GM10847 (cell line): ENCODE data around the gene MCM7.

Source experiments
- POLR2A ChIP-seq: IDR thresholded peaks from 2 replicates; pipeline ENCODE4 v1.6.1; 2011; ENCODE audit not compliant: insufficient read length; ENCODE audit errors: extremely low read depth

The MCM7 gene

GRCh38 chr7:100107125-100107737 lies 6.0 kb upstream of the MCM7 start:
- no peak for TF ChIP-seq POLR2A

- TF ChIP-seq POLR2A: no peak
Observed at GRCh38 chr7:100106633-100107032, 5.4 kb upstream of the MCM7 start.

GRCh38 chr7:100105534-100105933 lies 4.3 kb upstream of the MCM7 start:
- no peak for TF ChIP-seq POLR2A

- TF ChIP-seq POLR2A: no peak
Observed at GRCh38 chr7:100102950-100103840, 2.0 kb upstream of the MCM7 start.

GRCh38 chr7:100100420-100101015 lies 679 bp downstream of the MCM7 start:
- no peak for TF ChIP-seq POLR2A

- TF ChIP-seq POLR2A: no peak
Observed at GRCh38 chr7:100099452-100099851, 1.7 kb downstream of the MCM7 start.

GRCh38 chr7:100098913-100099312 lies 2.3 kb downstream of the MCM7 start:
- TF ChIP-seq POLR2A: no peak

GRCh38 chr7:100095704-100096103 lies 5.5 kb downstream of the MCM7 start:
- no peak for TF ChIP-seq POLR2A

- no peak for TF ChIP-seq POLR2A
Observed at GRCh38 chr7:100095289-100095688, 5.9 kb downstream of the MCM7 start.

GRCh38 chr7:100093925-100094486 lies 7.2 kb downstream of the MCM7 start:
- TF ChIP-seq POLR2A: no peak

GRCh38 chr7:100093498-100093897 lies 7.7 kb downstream of the MCM7 start:
- TF ChIP-seq POLR2A: no peak

GRCh38 chr7:100093054-100093453 lies 8.1 kb downstream of the MCM7 start:
- no peak for TF ChIP-seq POLR2A

- no peak for TF ChIP-seq POLR2A
Observed at GRCh38 chr7:100091411-100092181, 9.6 kb downstream of the MCM7 start.

GRCh38 chr7:100090527-100091410 lies 10.4 kb downstream of the MCM7 start:
- TF ChIP-seq POLR2A: no peak
